ENCODE results near the gene DDOST. TPM values are rescaled to one million over a fixed set of nuclear protein-coding genes. Genes with fewer than 3 reads are reported as not detected.

Gene DDOST
- total and polyA plus RNA-seq, 10 of the 15 experiments (the other 5 are each of a cell fraction or from before 2014, with no cell fraction given) = 100 to 274 (median 201) TPM

GRCh38 chr1:20644416-20644815, 16.8 kb downstream of the DDOST start (continued):
- TF ChIP-seq NKRF (conservative IDR thresholded peaks at IDR 0.05) (no peak), MEF2A (IDR thresholded peaks at IDR 0.05; ENCODE audit: insufficient read depth, low read depth, low read length) (no peak), TCF7 (IDR thresholded peaks at IDR 0.05; ENCODE audit: borderline replicate concordance) (no peak), ZNF384 (IDR thresholded peaks at IDR 0.05; ENCODE audit: borderline replicate concordance, low read depth, low read length) (no peak), BCL11A (IDR thresholded peaks at IDR 0.05; ENCODE audit: low read depth, low read length) (no peak), ATF7 (IDR thresholded peaks at IDR 0.05; ENCODE audit: low read depth) (no peak), ZNF217 (IDR thresholded peaks at IDR 0.05) (no peak), SIX5 (IDR thresholded peaks at IDR 0.05; ENCODE audit: low read depth, low read length, severe bottlenecking) (no peak), PAX8 (IDR thresholded peaks at IDR 0.05) (no peak), CHD2 (IDR thresholded peaks at IDR 0.05; ENCODE audit: borderline replicate concordance, low read depth, low read length) (no peak)

- ChIA-PET RAD21 (ENCODE audit: unreplicated experiment) (no interaction called here), POLR2A (interaction anchor here (1.6 kb wide), 1 partner anchor 9 kb away, joined by 3 read pairs; no protein-coding TSS in a partner anchor), CTCF (interaction anchor here (0.6 to 2.2 kb wide), 4 partner anchors 9 to 122 kb away, joined by 3 to 8 read pairs (median 4); no protein-coding TSS in a partner anchor), SMC1A (ENCODE audit: uncharacterized antibody, unreplicated experiment) (no interaction called here)
- no TSS peak for BruUV-seq (replicated peaks)
- FAIRE-seq = no peak
- DNase-seq (ENCODE audit: low read depth, low spot score) = no peak
- no peaks in the 10 kb centered on the region for H3K4me1 ChIP-seq (ENCODE audit: control insufficient read depth, insufficient read depth, low read length)
- no peak overlapping the region for H3K9ac ChIP-seq (ENCODE audit: control insufficient read depth, insufficient read depth, low read length)
- H3K9me3 ChIP-seq (replicated peaks; ENCODE audit: control insufficient read depth, insufficient read depth, low read length) = no peaks in the 10 kb centered on the region
- WGBS (ENCODE audit: insufficient coverage, insufficient replicate concordance, low lambda C conversion rate, missing lambda C conversion rate) = 13% methylated on average over 6 of the region's 6 CpGs
- no peak overlapping the region for H2AFZ ChIP-seq (ENCODE audit: control insufficient read depth, low read depth, low read length)
- no peaks in the 10 kb centered on the region for H3K27me3 ChIP-seq (replicated peaks in 1 of 2; ENCODE audit: control insufficient read depth in 2 of 2, insufficient read depth in 2 of 2, low read length in 1 of 2)
- in situ Hi-C loops (cut with MboI) = no loop called here
- H3K27ac ChIP-seq (ENCODE audit: control insufficient read depth, insufficient read depth) = no peak overlapping the region
- intact Hi-C loops (cut with micrococcal nuclease; ENCODE audit: unreplicated experiment) = no loop called here
- no peaks in the 10 kb centered on the region for H4K20me1 ChIP-seq (ENCODE audit: control insufficient read depth, insufficient read depth)
- H3K36me3 ChIP-seq (ENCODE audit: control insufficient read depth in 2 of 2, insufficient read depth in 2 of 2, low read length in 1 of 2) = no peaks in the 10 kb centered on the region
- H3K4me2 ChIP-seq (ENCODE audit: control insufficient read depth, insufficient read depth) = no peak overlapping the region
- no peak overlapping the region for H3K4me3 ChIP-seq
- ATAC-seq = no peak
- no peaks in the 10 kb centered on the region for H3K79me2 ChIP-seq (ENCODE audit: control insufficient read depth, insufficient read depth, low read length)
- TF ChIP-seq ESRRA (IDR thresholded peaks at IDR 0.05; ENCODE audit: low read length) (no peak), MAX (IDR thresholded peaks at IDR 0.05; ENCODE audit: low read depth, low read length) (no peak), STAT3 (IDR thresholded peaks at IDR 0.05; ENCODE audit: low read depth, low read length) (no peak), HDAC2 (IDR thresholded peaks at IDR 0.05) (no peak), RBBP5 (conservative IDR thresholded peaks at IDR 0.05) (no peak), SMARCA5 (IDR thresholded peaks at IDR 0.05) (no peak), SUPT20H (IDR thresholded peaks at IDR 0.05; ENCODE audit: borderline replicate concordance, control insufficient read depth, low read depth, low read length) (no peak), NFYA (IDR thresholded peaks at IDR 0.05; ENCODE audit: borderline replicate concordance, low read depth, low read length) (no peak), TCF3 (IDR thresholded peaks at IDR 0.05; ENCODE audit: borderline replicate concordance, insufficient read depth, low read depth, low read length) (no peak), CBFB (IDR thresholded peaks at IDR 0.05; ENCODE audit: low read depth) (no peak), IRF5 (IDR thresholded peaks at IDR 0.05; ENCODE audit: borderline replicate concordance) (no peak), BCL11A (IDR thresholded peaks at IDR 0.05; ENCODE audit: low read depth, low read length) (no peak), SMC3 (IDR thresholded peaks at IDR 0.05; ENCODE audit: borderline replicate concordance, low read length) (no peak), ATF3 (IDR thresholded peaks at IDR 0.05; ENCODE audit: borderline replicate concordance, extremely low read depth, low read depth, low read length) (no peak)
Measured at GRCh38 chr1:20643080-20643479, 18.1 kb downstream of the DDOST start.
